ENCODE results near the gene SULT1C4. TPM values are rescaled to one million over a fixed set of nuclear protein-coding genes. Genes with fewer than 3 reads are reported as not detected.

Gene SULT1C4
- total RNA-seq, 1 donor from 2014 or later = not detected

GRCh38 chr2:108376774-108377173 is 980 bp upstream of the SULT1C4 start:
- TF ChIP-seq CTCF (IDR thresholded peaks at IDR 0.05; ENCODE audit: insufficient read depth, low read length, severe bottlenecking) = no peak
- H3K36me3 ChIP-seq (ENCODE audit: control insufficient read depth, insufficient read depth, low read length) = no peaks in the 10 kb centered on the region
- FAIRE-seq (peak; percentile 73), DNase-seq (ENCODE audit: low read depth) (no peak)
- no peaks in the 10 kb centered on the region for H3K27me3 ChIP-seq (ENCODE audit: control insufficient read depth, insufficient read depth, low read length)
- H3K4me3 ChIP-seq (ENCODE audit: low read depth, low read length) = no peak overlapping the region

DNA sequence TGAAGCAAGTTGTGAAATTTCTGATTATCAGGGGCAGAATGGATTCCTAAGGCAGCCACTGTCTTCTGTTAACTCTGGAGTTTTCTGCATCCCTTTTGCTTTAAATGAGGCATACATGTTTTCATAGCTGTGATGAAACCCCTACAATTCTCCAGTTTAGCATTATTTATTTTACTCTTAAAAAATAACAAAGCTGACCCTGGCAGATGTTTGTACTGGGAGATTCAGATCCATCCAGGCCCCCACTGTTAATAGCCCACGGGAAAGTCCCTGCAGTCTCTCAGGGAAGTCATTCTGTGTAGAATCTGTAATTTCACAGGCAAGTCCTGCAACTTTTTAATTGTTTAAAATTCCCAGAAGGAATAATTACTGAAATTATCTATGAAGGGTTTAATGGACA is 353 bp upstream of the SULT1C4 start:
- no peak for FAIRE-seq
- no peak for TF ChIP-seq CTCF (IDR thresholded peaks at IDR 0.05; ENCODE audit: insufficient read depth, low read length, severe bottlenecking)
- Histone ChIP-seq H3K4me3 (ENCODE audit: low read depth, low read length) (no peak overlapping the region), H3K27me3 (ENCODE audit: control insufficient read depth, insufficient read depth, low read length) (no peaks in the 10 kb centered on the region), H3K36me3 (ENCODE audit: control insufficient read depth, insufficient read depth, low read length) (no peaks in the 10 kb centered on the region)
- no peak for DNase-seq (ENCODE audit: low read depth)

- DNase-seq (ENCODE audit: low read depth) (no peak), FAIRE-seq (no peak)
- no peak for TF ChIP-seq CTCF (IDR thresholded peaks at IDR 0.05; ENCODE audit: insufficient read depth, low read length, severe bottlenecking)
- Histone ChIP-seq H3K4me3 (ENCODE audit: low read depth, low read length) (no peak overlapping the region), H3K27me3 (ENCODE audit: control insufficient read depth, insufficient read depth, low read length) (no peaks in the 10 kb centered on the region), H3K36me3 (ENCODE audit: control insufficient read depth, insufficient read depth, low read length) (no peaks in the 10 kb centered on the region)
Measured at GRCh38 chr2:108378851-108379250, 1.1 kb downstream of the SULT1C4 start.

- Histone ChIP-seq H3K4me3 (ENCODE audit: low read depth, low read length) (no peak overlapping the region), H3K27me3 (ENCODE audit: control insufficient read depth, insufficient read depth, low read length) (peaks cover 1% of the 10 kb centered on the region), H3K36me3 (ENCODE audit: control insufficient read depth, insufficient read depth, low read length) (no peaks in the 10 kb centered on the region)
- TF ChIP-seq CTCF (IDR thresholded peaks at IDR 0.05; ENCODE audit: insufficient read depth, low read length, severe bottlenecking) = no peak
- DNase-seq (ENCODE audit: low read depth) (peak; percentile 38), FAIRE-seq (no peak)
Measured at GRCh38 chr2:108382196-108382595, 4.4 kb downstream of the SULT1C4 start.

GRCh38 chr2:108383146-108383830 is 5.5 kb downstream of the SULT1C4 start:
- peak; percentile 20 for DNase-seq (ENCODE audit: low read depth)
- no peak for TF ChIP-seq CTCF (IDR thresholded peaks at IDR 0.05; ENCODE audit: insufficient read depth, low read length, severe bottlenecking)
- Histone ChIP-seq H3K36me3 (ENCODE audit: control insufficient read depth, insufficient read depth, low read length) (no peaks in the 10 kb centered on the region), H3K27me3 (ENCODE audit: control insufficient read depth, insufficient read depth, low read length) (peaks cover 1% of the 10 kb centered on the region), H3K4me3 (ENCODE audit: low read depth, low read length) (no peak overlapping the region)
- FAIRE-seq = no peak
